Activated CD4-positive, CD25-positive, alpha-beta regulatory T cell treated with anti-CD3 and anti-CD28 coated beads, Interleukin-2, amount 50 U/mL, for 72 hours (primary cell): Measurements from ENCODE around the gene SPEN.

Experiments used
- DNase-seq: peaks from one replicate; pipeline ENCODE4 v3.0.0; 2021

Gene SPEN

GRCh38 chr1:15937706-15938168 is 90.2 kb downstream of the SPEN start:
- peak; percentile 30 for DNase-seq

- DNase-seq: no peak
Observed at GRCh38 chr1:15938628-15939161, 91.2 kb downstream of the SPEN start.

- DNase-seq: no peak
Observed at GRCh38 chr1:15939181-15940109, 91.9 kb downstream of the SPEN start.

GRCh38 chr1:15940110-15941043 is 92.9 kb downstream of the SPEN start:
- peak; percentile 21 for DNase-seq

- peak; percentile 27 for DNase-seq
Observed at GRCh38 chr1:15941044-15941840, 93.7 kb downstream of the SPEN start.

GRCh38 chr1:15941899-15942660 is 94.6 kb downstream of the SPEN start:
- no peak for DNase-seq

GRCh38 chr1:15942661-15943327 is 95.3 kb downstream of the SPEN start:
- peak; percentile 21 for DNase-seq

- DNase-seq: peak; percentile 24
Observed at GRCh38 chr1:15943328-15943991, 96.0 kb downstream of the SPEN start.

GRCh38 chr1:15943992-15944307 is 96.4 kb downstream of the SPEN start:
- no peak for DNase-seq

- DNase-seq: no peak
Observed at GRCh38 chr1:15944308-15945010, 97.0 kb downstream of the SPEN start.

- no peak for DNase-seq
Observed at GRCh38 chr1:15945011-15945831, 97.7 kb downstream of the SPEN start.

- no peak for DNase-seq
Observed at GRCh38 chr1:15945832-15946448, 98.4 kb downstream of the SPEN start.

- DNase-seq: no peak
Observed at GRCh38 chr1:15946571-15947381, 99.3 kb downstream of the SPEN start.

- no peak for DNase-seq
Observed at GRCh38 chr1:15947382-15948090, 100.0 kb downstream of the SPEN start.

GRCh38 chr1:15948091-15948591 is 100.6 kb downstream of the SPEN start:
- DNase-seq: no peak

GRCh38 chr1:15948595-15949452 is 101.3 kb downstream of the SPEN start:
- DNase-seq: no peak
